Retina (tissue), 1 donor: Measurements from ENCODE around the gene RTP4.
A peak's percentile ranks its signal among the peaks of the same experiment; 100 is the strongest.
"Not testable (repeated sequence)": the region's sequence is repeated elsewhere in the genome, so short reads cannot be mapped to it uniquely, and the experiment has no call there.

Experiments
- DNase-seq: peaks from one replicate; pipeline ENCODE4 v3.0.0-alpha.2; 2016

RTP4 gene

GRCh38 chr3:187370051-187370450, 1.9 kb downstream of the RTP4 start:
- DNase-seq = no peak

DNA sequence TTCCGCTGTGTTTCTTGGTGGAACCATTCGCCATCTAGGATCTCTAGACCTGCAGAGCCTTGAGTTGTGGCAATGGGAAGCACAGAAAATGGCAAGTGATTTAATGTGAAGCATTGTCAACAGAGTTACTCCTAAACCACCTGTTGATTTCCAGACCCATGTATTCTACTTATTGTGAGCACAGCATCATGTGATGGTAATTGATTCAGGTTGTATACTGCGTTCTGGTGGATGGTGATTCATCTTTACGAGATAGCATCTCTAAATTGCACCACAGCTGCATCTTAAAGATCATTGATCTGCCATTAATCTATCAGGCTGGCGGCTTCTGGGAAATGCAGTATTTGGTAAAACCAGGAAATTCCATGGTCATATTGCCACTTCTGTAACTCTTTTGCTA, 7.4 kb downstream of the RTP4 start:
- no peak for DNase-seq

GRCh38 chr3:187377842-187378241, 9.7 kb downstream of the RTP4 start:
- DNase-seq = no peak

DNA sequence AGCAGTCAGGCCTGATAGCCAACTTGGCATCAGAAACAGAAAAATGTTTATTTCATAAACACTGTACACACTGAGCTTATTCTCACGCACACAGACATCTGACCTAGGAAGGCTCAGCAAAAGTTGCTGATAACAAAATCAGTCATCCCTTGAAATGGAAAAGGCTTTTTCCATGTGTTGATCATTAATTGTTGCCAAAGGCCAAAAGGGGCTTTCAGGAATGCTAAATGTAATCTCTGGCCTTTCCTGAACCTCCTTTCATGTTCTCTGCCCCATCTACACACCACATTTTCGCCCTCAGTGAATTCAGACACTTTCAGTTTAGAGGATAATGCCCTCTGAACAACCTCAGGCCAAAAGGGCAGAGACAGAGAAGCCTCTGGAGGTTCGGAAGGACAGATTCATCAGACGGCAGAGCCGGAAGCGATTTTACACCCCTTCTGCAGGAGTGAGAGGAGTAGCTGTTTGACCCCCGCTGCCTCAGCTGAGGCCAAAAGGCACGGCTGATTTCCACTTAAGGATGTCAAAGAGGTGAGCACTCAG, 14.5 kb downstream of the RTP4 start:
- peak; percentile 46 for DNase-seq

- DNase-seq = no peak
Measured at GRCh38 chr3:187383246-187383645, 15.1 kb downstream of the RTP4 start.

- no peak for DNase-seq
Measured at GRCh38 chr3:187385296-187385695, 17.1 kb downstream of the RTP4 start.

DNA sequence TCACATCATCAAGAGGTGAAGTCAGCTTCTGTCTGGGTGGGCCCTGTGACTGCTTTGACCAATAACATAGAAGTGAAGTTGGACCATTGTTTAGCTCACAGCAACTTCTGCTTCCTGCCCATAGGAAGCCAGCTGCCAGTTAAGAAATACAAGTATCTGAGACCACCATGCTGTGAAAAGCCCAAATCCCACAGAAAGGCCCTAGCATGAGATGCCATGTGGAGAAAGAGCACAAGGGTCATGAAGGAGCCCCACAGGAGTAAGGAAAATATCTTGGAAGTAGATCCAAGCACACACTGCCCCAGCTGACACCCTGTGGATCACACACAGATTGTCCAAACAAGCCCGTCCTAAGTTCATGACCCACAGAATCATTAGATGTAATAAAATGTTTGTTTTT, 28.5 kb downstream of the RTP4 start:
- no peak for DNase-seq

GRCh38 chr3:187398955-187399354, 30.8 kb downstream of the RTP4 start:
- no peak for DNase-seq

DNA sequence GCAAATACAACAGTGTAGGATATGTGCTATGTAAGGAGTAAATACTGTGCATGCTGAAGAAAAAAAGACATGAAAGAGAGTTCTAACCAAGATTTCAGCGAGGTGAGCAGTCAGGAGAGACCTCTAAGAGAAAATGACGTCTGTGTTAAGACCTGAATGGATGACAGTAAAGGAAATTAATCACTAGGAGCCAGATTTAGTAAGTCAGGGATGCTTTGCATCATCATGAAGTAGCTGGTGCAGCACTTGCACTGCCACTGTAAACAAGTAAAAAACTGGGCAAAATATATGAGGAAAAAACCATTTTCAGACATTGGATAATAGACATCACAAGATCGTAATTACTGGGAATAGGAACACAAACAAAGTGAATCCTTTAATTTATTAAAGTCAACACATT, 32.6 kb downstream of the RTP4 start:
- no peak for DNase-seq

DNA sequence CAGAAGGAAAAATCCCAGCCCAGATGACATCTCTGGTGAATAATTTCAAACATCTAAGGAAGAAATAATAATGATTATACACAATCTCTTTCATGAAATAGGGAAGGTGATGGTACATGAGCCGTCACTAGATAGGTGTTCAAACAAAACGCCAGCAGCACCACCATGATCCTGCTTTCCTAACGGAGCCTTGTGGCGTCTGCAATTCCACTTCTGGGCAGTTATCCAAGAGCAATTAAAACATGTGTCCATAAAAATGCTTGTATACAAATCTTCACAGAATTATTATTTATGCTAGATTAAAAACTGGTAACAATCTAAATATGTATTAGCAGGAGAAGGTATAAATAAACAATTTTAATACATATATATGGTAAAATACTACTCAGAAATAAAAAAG, 33.7 kb downstream of the RTP4 start:
- no peak for DNase-seq

DNA sequence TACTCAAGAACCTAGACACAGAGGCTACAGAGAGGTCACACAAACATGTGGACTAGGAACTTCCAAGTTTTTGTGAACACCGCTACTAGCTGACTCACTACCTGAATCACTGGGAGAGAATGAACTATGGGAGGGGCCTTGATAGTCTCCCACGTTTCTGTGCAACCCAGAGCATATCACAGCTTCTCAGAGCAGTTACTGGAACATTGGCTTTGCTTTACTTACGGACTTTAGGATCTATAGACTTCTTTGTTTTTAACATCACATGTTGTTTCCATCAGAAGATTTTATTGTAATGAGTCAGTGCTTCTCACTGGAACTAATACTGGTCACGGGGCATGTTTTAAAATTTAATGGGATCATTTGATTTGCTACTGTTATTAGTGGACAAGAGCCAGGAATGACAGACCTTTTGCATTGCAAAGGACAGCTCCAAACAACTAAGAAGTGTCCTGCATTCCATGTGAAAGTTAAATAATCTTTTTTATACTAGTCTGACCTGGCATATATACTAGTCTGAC, 35.6 kb downstream of the RTP4 start:
- DNase-seq = no peak

GRCh38 chr3:187406927-187407326, 38.7 kb downstream of the RTP4 start:
- no peak for DNase-seq

GRCh38 chr3:187411991-187412781, 44.0 kb downstream of the RTP4 start:
- DNase-seq = not testable (repeated sequence)
